ENCODE data around the gene PSMB10.
"Not testable (repeated sequence)": the region's sequence is repeated elsewhere in the genome, so short reads cannot be mapped to it uniquely, and the experiment has no call there.

Gene PSMB10

GRCh38 chr16:67927131-67927941 lies 9.3 kb downstream of the PSMB10 start:
- DNase-seq (ENCODE audit: low read depth in 3 of 3, low spot score in 1 of 3): no peak

GRCh38 chr16:67926181-67926750 lies 10.4 kb downstream of the PSMB10 start:
- DNase-seq (ENCODE audit: low read depth in 3 of 3, low spot score in 1 of 3): no peak

- no peak for DNase-seq (ENCODE audit: low read depth in 3 of 3, low spot score in 1 of 3)
These were observed 12.3 kb downstream of the PSMB10 start for GRCh38 chr16:67924140-67924906.

- DNase-seq (ENCODE audit: low read depth in 3 of 3, low spot score in 1 of 3): no peak
These were observed 13.1 kb downstream of the PSMB10 start for GRCh38 chr16:67923414-67924116.

- no peak for DNase-seq (ENCODE audit: low read depth in 3 of 3, low spot score in 1 of 3)
These were observed 13.9 kb downstream of the PSMB10 start for GRCh38 chr16:67922740-67923139.

GRCh38 chr16:67922221-67922620 lies 14.4 kb downstream of the PSMB10 start:
- DNase-seq (ENCODE audit: low read depth in 3 of 3, low spot score in 1 of 3): no peak

- DNase-seq (ENCODE audit: low read depth in 3 of 3, low spot score in 1 of 3): no peak
These were observed 16.9 kb downstream of the PSMB10 start for GRCh38 chr16:67919622-67920221.

GRCh38 chr16:67917852-67918236 lies 18.8 kb downstream of the PSMB10 start:
- no peak for DNase-seq (ENCODE audit: low read depth in 3 of 3, low spot score in 1 of 3)

GRCh38 chr16:67917140-67917851 lies 19.4 kb downstream of the PSMB10 start:
- no peak for DNase-seq (ENCODE audit: low read depth in 3 of 3, low spot score in 1 of 3)

GRCh38 chr16:67915831-67916723 lies 20.6 kb downstream of the PSMB10 start:
- no peak for DNase-seq (ENCODE audit: low read depth in 3 of 3, low spot score in 1 of 3)

- DNase-seq (ENCODE audit: low read depth in 3 of 3, low spot score in 1 of 3): not testable (repeated sequence)
These were observed 21.2 kb downstream of the PSMB10 start for GRCh38 chr16:67915496-67915769.

- DNase-seq (ENCODE audit: low read depth in 3 of 3, low spot score in 1 of 3): no peak
These were observed 21.7 kb downstream of the PSMB10 start for GRCh38 chr16:67914758-67915495.

- DNase-seq (ENCODE audit: low read depth in 3 of 3, low spot score in 1 of 3): no peak
These were observed 26.5 kb downstream of the PSMB10 start for GRCh38 chr16:67910158-67910557.

GRCh38 chr16:67909056-67909742 lies 27.5 kb downstream of the PSMB10 start:
- no peak for DNase-seq (ENCODE audit: low read depth in 3 of 3, low spot score in 1 of 3)

GRCh38 chr16:67907397-67908180 lies 29.1 kb downstream of the PSMB10 start:
- no peak for DNase-seq (ENCODE audit: low read depth in 3 of 3, low spot score in 1 of 3)

- DNase-seq (ENCODE audit: low read depth in 3 of 3, low spot score in 1 of 3): no peak
These were observed 33.8 kb downstream of the PSMB10 start for GRCh38 chr16:67902831-67903230.

GRCh38 chr16:67901734-67902133 lies 34.9 kb downstream of the PSMB10 start:
- no peak for DNase-seq (ENCODE audit: low read depth in 3 of 3, low spot score in 1 of 3)

- DNase-seq (ENCODE audit: low read depth in 3 of 3, low spot score in 1 of 3): no peak
These were observed 39.4 kb downstream of the PSMB10 start for GRCh38 chr16:67897231-67897630.

Measured in stimulated activated CD4-positive, alpha-beta T cell treated with anti-CD3 and anti-CD28 coated beads, TNF-alpha, amount 100 ng/mL, for 1 hour (primary cell).